ENCODE data around the gene COPZ2. TPM values are rescaled to one million over a fixed set of nuclear protein-coding genes. Genes with fewer than 3 reads are reported as not detected.

COPZ2 gene
- total and polyA plus RNA-seq, 9 of the 15 experiments (the other 6 are each of a cell fraction or from before 2014, with no cell fraction given): 0.22 to 0.49 TPM; not detected in 7

DNA sequence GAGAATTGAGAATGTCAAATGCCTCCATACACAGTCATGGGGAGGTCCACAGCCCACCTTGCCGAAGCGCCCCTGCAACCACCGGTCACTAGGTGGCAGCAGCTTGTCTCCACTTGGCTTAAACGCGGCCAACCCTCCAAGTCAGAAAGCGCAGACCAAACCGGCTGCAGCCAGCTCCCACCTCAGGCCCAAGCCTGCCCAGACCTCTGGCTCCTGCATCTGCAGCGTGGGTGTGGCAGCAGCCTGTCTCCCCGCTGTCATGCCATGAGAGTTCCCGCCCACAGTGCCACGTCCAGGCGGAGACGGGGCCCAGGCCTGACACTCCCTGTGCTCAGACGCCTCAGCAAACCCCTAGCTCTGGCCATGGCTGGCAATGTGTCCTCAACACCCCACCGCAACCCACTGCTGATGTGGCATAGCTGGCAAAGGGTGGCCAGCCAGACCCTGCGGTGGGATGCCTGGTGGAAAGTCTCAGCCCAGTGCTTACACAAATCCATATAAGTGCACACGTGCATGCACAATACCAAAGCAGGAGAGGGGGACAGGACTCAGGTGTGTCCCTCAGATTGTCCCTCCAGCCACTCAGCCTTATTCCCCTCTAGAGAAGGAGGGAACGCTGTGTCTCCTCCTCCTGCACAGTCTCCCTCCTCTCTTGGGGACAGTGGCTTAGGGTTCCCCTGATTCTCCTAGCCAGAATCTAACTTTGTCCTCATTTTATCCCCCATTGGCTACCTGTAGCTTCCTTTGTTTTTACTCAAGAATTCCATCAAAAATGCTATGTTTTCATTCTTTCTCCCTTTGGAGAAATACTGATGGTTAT lies 10.9 kb downstream of the COPZ2 start (continued):
- TF ChIP-seq, protein P1, sequence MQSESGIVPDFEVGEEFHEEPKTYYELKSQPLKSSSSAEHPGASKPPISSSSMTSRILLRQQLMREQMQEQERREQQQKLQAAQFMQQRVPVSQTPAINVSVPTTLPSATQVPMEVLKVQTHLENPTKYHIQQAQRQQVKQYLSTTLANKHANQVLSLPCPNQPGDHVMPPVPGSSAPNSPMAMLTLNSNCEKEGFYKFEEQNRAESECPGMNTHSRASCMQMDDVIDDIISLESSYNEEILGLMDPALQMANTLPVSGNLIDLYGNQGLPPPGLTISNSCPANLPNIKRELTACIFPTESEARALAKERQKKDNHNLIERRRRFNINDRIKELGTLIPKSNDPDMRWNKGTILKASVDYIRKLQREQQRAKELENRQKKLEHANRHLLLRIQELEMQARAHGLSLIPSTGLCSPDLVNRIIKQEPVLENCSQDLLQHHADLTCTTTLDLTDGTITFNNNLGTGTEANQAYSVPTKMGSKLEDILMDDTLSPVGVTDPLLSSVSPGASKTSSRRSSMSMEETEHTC (IDR thresholded peaks at IDR 0.05): no peak
- no peak for TF ChIP-seq RFX1 (IDR thresholded peaks at IDR 0.05)
- TF ChIP-seq, protein P2, sequence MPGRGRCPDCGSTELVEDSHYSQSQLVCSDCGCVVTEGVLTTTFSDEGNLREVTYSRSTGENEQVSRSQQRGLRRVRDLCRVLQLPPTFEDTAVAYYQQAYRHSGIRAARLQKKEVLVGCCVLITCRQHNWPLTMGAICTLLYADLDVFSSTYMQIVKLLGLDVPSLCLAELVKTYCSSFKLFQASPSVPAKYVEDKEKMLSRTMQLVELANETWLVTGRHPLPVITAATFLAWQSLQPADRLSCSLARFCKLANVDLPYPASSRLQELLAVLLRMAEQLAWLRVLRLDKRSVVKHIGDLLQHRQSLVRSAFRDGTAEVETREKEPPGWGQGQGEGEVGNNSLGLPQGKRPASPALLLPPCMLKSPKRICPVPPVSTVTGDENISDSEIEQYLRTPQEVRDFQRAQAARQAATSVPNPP (IDR thresholded peaks at IDR 0.05; ENCODE audit: borderline replicate concordance, insufficient read depth, insufficient read length): no peak
- TF ChIP-seq, protein P3, sequence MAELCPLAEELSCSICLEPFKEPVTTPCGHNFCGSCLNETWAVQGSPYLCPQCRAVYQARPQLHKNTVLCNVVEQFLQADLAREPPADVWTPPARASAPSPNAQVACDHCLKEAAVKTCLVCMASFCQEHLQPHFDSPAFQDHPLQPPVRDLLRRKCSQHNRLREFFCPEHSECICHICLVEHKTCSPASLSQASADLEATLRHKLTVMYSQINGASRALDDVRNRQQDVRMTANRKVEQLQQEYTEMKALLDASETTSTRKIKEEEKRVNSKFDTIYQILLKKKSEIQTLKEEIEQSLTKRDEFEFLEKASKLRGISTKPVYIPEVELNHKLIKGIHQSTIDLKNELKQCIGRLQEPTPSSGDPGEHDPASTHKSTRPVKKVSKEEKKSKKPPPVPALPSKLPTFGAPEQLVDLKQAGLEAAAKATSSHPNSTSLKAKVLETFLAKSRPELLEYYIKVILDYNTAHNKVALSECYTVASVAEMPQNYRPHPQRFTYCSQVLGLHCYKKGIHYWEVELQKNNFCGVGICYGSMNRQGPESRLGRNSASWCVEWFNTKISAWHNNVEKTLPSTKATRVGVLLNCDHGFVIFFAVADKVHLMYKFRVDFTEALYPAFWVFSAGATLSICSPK (IDR thresholded peaks at IDR 0.05; ENCODE audit: borderline replicate concordance): no peak
- no peak for TF ChIP-seq ZNF239 (CRISPR knock-in tag; IDR thresholded peaks at IDR 0.05)
- TF ChIP-seq HMGN3 (IDR thresholded peaks at IDR 0.05; ENCODE audit: borderline replicate concordance, extremely low read depth, insufficient read length, low read depth, low read length): peak; percentile 76
- TF ChIP-seq, protein P4, sequence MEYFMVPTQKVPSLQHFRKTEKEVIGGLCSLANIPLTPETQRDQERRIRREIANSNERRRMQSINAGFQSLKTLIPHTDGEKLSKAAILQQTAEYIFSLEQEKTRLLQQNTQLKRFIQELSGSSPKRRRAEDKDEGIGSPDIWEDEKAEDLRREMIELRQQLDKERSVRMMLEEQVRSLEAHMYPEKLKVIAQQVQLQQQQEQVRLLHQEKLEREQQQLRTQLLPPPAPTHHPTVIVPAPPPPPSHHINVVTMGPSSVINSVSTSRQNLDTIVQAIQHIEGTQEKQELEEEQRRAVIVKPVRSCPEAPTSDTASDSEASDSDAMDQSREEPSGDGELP (CRISPR knock-in tag; IDR thresholded peaks at IDR 0.05; ENCODE audit: borderline replicate concordance): peak; percentile 77; the same call in 1 of the 2 replicates
- TF ChIP-seq FOXA3 (CRISPR knock-in tag; conservative IDR thresholded peaks at IDR 0.05 in 1 of 2, IDR thresholded peaks at IDR 0.05 in 1 of 2): no peak
- no peak for TF ChIP-seq MXI1 (IDR thresholded peaks at IDR 0.05; ENCODE audit: low read depth, low read length)
- TF ChIP-seq ZNF23 (CRISPR knock-in tag; IDR thresholded peaks at IDR 0.05): no peak
- TF ChIP-seq, protein P5, sequence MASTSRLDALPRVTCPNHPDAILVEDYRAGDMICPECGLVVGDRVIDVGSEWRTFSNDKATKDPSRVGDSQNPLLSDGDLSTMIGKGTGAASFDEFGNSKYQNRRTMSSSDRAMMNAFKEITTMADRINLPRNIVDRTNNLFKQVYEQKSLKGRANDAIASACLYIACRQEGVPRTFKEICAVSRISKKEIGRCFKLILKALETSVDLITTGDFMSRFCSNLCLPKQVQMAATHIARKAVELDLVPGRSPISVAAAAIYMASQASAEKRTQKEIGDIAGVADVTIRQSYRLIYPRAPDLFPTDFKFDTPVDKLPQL (IDR thresholded peaks at IDR 0.05; ENCODE audit: extremely low read depth, insufficient read length): no peak
- TF ChIP-seq PHTF2 (CRISPR knock-in tag; IDR thresholded peaks at IDR 0.05): no peak
- TF ChIP-seq MYNN (IDR thresholded peaks at IDR 0.05): peak; percentile 51; the same call in 1 of the 2 replicates
- no peak for TF ChIP-seq MYNN (CRISPR knock-in tag; IDR thresholded peaks at IDR 0.05)
- TF ChIP-seq, protein P6, sequence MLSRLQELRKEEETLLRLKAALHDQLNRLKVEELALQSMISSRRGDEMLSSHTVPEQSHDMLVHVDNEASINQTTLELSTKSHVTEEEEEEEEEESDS (CRISPR knock-in tag; IDR thresholded peaks at IDR 0.05): no peak
- TF ChIP-seq ZNF354B (CRISPR knock-in tag; IDR thresholded peaks at IDR 0.05): no peak
- TF ChIP-seq JUN (IDR thresholded peaks at IDR 0.05; ENCODE audit: borderline replicate concordance, low read depth, low read length): no peak
- TF ChIP-seq JUN (CRISPR knock-in tag; IDR thresholded peaks at IDR 0.05; ENCODE audit: borderline replicate concordance): no peak
- TF ChIP-seq, protein P7, sequence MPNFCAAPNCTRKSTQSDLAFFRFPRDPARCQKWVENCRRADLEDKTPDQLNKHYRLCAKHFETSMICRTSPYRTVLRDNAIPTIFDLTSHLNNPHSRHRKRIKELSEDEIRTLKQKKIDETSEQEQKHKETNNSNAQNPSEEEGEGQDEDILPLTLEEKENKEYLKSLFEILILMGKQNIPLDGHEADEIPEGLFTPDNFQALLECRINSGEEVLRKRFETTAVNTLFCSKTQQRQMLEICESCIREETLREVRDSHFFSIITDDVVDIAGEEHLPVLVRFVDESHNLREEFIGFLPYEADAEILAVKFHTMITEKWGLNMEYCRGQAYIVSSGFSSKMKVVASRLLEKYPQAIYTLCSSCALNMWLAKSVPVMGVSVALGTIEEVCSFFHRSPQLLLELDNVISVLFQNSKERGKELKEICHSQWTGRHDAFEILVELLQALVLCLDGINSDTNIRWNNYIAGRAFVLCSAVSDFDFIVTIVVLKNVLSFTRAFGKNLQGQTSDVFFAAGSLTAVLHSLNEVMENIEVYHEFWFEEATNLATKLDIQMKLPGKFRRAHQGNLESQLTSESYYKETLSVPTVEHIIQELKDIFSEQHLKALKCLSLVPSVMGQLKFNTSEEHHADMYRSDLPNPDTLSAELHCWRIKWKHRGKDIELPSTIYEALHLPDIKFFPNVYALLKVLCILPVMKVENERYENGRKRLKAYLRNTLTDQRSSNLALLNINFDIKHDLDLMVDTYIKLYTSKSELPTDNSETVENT (CRISPR knock-in tag; IDR thresholded peaks at IDR 0.05): peak; percentile 49; the same call in 1 of the 2 replicates

Measured in K562 (cell line).